HUES64 (cell line): Measurements from ENCODE around the gene ATP1B1.

Experiments used
- H3K27ac ChIP-seq: 2 replicates; pipeline ENCODE4 v1.7.0; 2013; ENCODE audit warnings: low read depth, low read length, inconsistent platforms
- H3K27me3 ChIP-seq: 2 replicates; pipeline ENCODE4 v1.6.1; 2013; ENCODE audit warnings: mild to moderate bottlenecking, low read length; ENCODE audit not compliant: insufficient read depth
- H3K36me3 ChIP-seq: 2 replicates; pipeline ENCODE4 v1.6.1; 2013; ENCODE audit warnings: mild to moderate bottlenecking, low read length; ENCODE audit not compliant: insufficient read depth
- H3K4me1 ChIP-seq: 2 replicates; pipeline ENCODE4 v1.6.1; 2013; ENCODE audit warnings: mild to moderate bottlenecking, low read length, moderate library complexity; ENCODE audit not compliant: insufficient read depth
- H3K4me3 ChIP-seq: 2 replicates; pipeline ENCODE4 v1.5.1; 2013; ENCODE audit warnings: mild to moderate bottlenecking, low read length, moderate library complexity
- H3K9ac ChIP-seq: 2 replicates; pipeline ENCODE4 v1.6.1; 2013; ENCODE audit warnings: mild to moderate bottlenecking, low read depth, low read length
- H3K9me3 ChIP-seq: 2 replicates; pipeline ENCODE4 v1.6.1; 2013; ENCODE audit warnings: low read depth, low read length; ENCODE audit not compliant: insufficient read depth
- WGBS: fragments of 150-250, 120-280 bp; methylation state at CpG from one replicate; pipeline ENCODE4 v1.1.7; 2013; ENCODE audit warnings: missing lambda C conversion rate; 5-methylcytosine and 5-hydroxymethylcytosine counted together

Gene ATP1B1

DNA sequence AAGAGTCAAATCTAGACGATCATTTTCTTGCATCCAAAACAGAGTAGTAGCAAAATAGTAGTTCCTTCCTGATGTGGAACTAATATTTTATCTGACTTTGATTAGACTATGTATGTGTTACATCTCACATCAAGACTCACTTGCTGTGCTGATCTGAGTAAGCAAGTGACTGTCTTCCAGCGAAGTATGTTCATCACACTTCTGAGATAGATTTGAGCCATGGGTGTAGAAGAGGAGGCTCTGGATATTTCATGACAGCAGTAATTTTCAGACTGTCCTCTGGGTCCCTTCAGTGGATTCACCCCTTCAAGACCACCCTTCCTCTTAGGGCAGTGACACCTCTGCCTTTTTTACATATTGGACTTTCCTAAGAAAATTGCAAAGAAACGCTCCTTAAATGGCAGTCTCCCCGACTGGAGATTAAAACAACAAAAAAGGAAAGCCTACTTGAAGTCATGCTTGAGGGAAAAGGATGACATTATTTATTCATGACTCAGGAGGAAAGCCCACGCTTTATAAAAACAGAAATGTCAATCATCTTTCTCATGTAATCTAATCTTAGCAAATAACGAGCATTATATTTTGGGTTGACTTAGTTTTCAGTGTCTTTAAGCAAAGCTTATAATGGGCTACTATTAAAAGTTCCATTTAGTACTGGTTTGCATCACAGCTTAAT is 22.8 kb downstream of the ATP1B1 start:
- Histone ChIP-seq H3K27me3 (no peaks in the 10 kb centered on the region), H3K9me3 (no peaks in the 10 kb centered on the region), H3K4me1 (no peaks in the 10 kb centered on the region), H3K36me3 (peaks cover 85% of the 10 kb centered on the region), H3K9ac (no peak overlapping the region), H3K4me3 (no peak overlapping the region), H3K27ac (no peak overlapping the region)
- 84% methylated on average over 6 of the region's 6 CpGs for WGBS

DNA sequence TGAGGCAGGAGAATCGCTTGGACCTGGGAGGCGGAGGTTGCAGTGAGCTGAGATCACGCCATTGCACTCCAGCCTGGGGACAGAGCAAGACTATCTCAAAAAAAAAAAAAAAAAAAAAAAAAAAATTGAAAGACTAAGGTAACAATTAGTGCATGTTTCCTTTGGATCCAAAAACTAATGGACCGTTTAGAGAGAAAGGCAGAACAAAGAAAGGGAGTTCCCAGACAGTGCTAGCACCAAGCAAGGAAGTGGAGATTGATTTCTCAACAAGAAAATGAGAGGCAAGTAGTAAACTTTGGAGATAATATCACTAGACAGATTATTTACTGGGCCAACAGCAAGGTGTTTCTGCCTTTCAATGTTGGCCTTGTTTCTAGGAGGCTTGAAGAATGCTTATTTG is 24.2 kb downstream of the ATP1B1 start:
- peaks cover 71% of the 10 kb centered on the region for H3K36me3 ChIP-seq
- H3K4me1 ChIP-seq = 0 out of 2 replicates have a peak, but pooled peaks cover 1% of the 10 kb centered on the region
- H3K9me3 ChIP-seq = no peaks in the 10 kb centered on the region
- no peak overlapping the region for H3K4me3 ChIP-seq
- no peaks in the 10 kb centered on the region for H3K27me3 ChIP-seq
- H3K27ac ChIP-seq = no peak overlapping the region
- WGBS = 98% methylated on average over 3 of the region's 4 CpGs
- H3K9ac ChIP-seq = no peak overlapping the region

DNA sequence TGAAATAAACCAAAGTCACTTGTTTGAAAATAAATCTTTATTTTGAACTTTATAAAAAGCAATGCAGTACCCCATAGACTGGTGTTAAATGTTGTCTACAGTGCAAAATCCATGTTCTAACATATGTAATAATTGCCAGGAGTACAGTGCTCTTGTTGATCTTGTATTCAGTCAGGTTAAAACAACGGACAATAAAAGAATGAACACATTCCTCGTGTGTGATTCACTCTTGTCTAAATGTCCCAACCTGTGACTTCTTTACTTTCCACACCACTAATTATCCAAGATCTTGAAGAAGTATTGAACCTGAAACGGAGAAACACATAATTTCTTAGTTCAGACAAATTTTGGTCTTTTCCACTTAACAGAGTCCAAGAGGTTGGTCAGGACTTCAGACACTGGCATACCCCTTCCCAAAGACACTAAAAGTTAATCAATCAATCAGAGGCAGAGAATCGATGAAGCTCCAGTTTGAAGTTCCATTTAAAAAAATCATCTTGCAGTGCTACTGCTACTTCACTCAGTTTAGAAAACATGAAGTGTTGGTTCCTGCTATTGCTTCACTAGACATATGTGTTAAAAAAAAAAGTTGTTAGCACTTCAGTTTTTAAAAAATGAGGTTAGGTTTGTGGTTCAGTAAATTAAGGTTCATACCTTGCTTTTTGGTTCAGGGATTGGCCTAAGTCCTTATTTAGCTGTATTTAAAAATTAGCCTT is 26.2 kb downstream of the ATP1B1 start:
- H3K36me3 ChIP-seq = peaks cover 51% of the 10 kb centered on the region
- 0 out of 2 replicates have a peak, but pooled peaks cover 5% of the 10 kb centered on the region for H3K4me1 ChIP-seq
- H3K27me3 ChIP-seq = no peaks in the 10 kb centered on the region
- H3K9me3 ChIP-seq = no peaks in the 10 kb centered on the region
- H3K27ac ChIP-seq = no peak overlapping the region
- WGBS = 97% methylated on average over 4 of the region's 4 CpGs
- no peak overlapping the region for H3K9ac ChIP-seq
- no peak overlapping the region for H3K4me3 ChIP-seq

DNA sequence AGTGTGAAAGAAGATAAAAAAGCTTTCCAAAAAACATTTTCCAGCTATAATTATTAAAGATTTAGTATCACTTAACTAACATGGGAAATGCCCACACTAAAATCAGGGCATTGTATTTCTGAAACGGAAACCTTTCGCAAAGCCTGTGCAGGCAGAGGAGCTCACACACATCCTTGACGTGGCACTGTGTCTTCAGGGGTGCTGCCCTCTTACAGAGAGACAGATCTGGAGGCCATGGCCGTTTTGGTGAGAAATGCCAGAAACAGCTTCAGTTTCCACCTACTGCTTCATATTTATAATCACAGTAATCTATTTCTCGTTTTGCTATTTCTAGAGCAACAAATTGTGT is 26.7 kb downstream of the ATP1B1 start:
- WGBS = 90% methylated on average over 5 of the region's 5 CpGs
- H3K36me3 ChIP-seq = peaks cover 45% of the 10 kb centered on the region
- H3K9ac ChIP-seq = no peak overlapping the region
- H3K4me3 ChIP-seq = no peak overlapping the region
- 0 out of 2 replicates have a peak, but pooled peaks cover 5% of the 10 kb centered on the region for H3K4me1 ChIP-seq
- no peak overlapping the region for H3K27ac ChIP-seq
- H3K9me3 ChIP-seq = no peaks in the 10 kb centered on the region
- H3K27me3 ChIP-seq = no peaks in the 10 kb centered on the region

DNA sequence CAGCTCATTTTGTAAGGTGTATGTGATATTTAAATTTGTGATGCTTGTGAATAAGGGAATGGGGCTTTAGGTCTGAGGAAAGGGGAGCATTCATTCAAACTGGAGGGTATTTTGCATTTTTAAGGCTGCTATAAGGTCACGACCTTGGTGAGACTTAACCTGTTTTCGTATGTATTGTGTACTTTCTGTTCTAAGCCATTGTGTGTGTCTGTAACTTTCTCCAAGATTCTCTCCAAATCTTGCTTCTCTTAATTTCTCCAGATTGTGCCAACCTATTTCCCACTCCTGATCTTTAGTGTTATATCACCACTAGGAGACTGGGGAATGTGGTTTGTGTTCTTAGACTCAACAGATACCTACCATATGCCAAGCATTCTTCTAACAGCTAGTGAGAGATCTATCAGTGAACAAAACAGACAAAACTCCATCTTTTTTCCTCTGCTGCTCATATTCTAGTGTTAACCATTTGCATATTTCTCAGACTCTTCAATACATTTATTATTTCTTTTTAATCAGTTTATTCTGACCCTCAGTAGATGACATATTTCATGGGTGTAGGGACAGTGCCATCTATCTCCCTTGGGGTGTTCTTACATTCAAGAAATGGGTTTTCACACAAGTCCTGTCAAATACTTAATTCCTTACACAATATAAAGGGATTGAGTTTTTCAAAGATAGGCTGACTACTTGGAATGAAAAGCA is 27.5 kb downstream of the ATP1B1 start:
- Histone ChIP-seq H3K27ac (no peak overlapping the region), H3K27me3 (no peaks in the 10 kb centered on the region), H3K36me3 (peaks cover 38% of the 10 kb centered on the region), H3K4me1 (0 out of 2 replicates have a peak, but pooled peaks cover 5% of the 10 kb centered on the region), H3K9ac (no peak overlapping the region), H3K4me3 (no peak overlapping the region), H3K9me3 (no peaks in the 10 kb centered on the region)
- 88% methylated on average over 2 of the region's 2 CpGs for WGBS

DNA sequence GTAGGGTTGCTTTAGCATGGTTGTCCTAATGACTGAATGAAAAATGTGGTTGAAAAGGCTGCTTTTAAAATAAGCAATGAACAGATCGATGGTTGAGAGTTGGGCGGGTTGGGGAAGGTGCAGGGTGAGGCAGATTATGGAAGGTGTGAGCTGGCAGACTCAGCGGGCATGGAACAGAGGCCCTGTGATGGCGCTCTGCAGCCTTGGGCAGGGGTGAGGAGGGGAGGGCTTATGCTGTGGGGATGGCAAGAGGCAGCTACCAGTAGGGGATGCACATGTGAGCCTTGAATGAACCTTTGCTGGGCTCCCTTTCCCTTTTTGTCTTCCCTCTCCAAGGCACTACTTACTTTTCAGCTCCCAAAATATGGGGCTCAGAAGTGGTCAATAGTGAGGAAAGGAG is 30.9 kb downstream of the ATP1B1 start:
- H3K27ac ChIP-seq = no peak overlapping the region
- no peaks in the 10 kb centered on the region for H3K9me3 ChIP-seq
- WGBS = 95% methylated on average over 4 of the region's 4 CpGs
- H3K27me3 ChIP-seq = no peaks in the 10 kb centered on the region
- H3K9ac ChIP-seq = no peak overlapping the region
- peaks cover 8% of the 10 kb centered on the region for H3K36me3 ChIP-seq
- H3K4me1 ChIP-seq = 0 out of 2 replicates have a peak, but pooled peaks cover 5% of the 10 kb centered on the region
- no peak overlapping the region for H3K4me3 ChIP-seq

DNA sequence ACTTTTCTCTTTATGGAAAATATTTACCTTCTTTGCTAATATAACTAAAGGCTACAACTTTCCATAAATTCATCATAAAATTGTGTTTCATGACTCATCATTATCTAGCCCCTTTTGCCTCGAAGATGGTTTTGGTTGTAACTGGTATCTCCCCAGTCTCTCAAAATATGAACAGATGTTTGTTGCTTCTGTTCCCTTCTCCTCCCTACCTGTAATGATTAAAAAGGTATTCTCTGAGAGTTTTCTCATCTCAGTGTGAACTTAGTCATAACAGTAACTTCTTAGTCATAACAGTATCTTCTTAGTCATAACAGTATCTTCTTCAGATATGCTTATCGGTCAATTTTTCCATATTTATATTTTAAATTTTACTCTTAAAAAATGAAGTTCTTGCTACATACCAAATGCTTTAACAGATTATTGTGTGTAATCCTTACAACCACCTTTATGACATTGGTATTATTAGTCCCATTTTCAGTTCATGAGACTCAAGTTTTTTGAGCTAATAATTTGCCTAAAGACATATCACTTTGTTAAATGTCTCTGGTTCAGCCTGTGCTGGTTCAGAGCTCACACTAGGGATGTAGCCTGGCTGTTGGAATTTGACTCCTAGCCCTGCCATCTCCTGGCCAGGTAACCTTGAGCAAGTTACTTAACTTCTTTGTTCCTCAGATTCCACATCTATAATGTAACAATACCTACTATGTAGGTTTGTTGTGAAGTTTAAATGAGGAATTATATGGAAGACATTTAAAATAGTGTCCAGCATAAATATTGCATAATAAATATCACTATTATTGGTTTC is 32.6 kb downstream of the ATP1B1 start:
- 100% methylated on average over 1 of the region's 2 CpGs for WGBS

DNA sequence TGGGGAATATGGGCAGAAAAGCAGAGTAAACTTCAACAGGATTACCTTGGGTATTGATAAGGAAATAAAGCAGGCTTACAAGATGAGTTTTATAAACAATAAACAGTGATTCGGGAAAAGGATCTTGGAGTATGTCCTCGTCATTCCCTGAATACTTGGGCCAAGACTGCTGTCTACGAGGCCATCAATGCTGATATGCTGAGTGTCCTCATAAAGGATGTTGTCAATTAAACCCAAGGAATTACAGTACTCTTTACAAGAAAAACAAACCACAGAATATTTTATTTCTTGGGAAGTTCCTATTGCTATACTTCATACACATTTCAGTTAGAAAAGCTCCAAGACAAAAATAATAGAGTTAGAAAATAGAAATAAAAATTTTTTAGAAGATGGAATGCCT is 34.9 kb downstream of the ATP1B1 start:
- Histone ChIP-seq H3K4me3 (no peak overlapping the region), H3K4me1 (no peaks in the 10 kb centered on the region), H3K27ac (no peak overlapping the region), H3K9ac (no peak overlapping the region), H3K27me3 (no peaks in the 10 kb centered on the region), H3K9me3 (no peaks in the 10 kb centered on the region), H3K36me3 (no peaks in the 10 kb centered on the region)
- WGBS = 94% methylated on average over 3 of the region's 3 CpGs

More for the DNA sequence above, 32.6 kb downstream of the ATP1B1 start:
- no peaks in the 10 kb centered on the region for H3K27me3 ChIP-seq
- no peaks in the 10 kb centered on the region for H3K9me3 ChIP-seq
- H3K36me3 ChIP-seq = no peaks in the 10 kb centered on the region
- H3K4me1 ChIP-seq = 0 out of 2 replicates have a peak, but pooled peaks cover 5% of the 10 kb centered on the region
- H3K4me3 ChIP-seq = no peak overlapping the region
- H3K27ac ChIP-seq = no peak overlapping the region
- no peak overlapping the region for H3K9ac ChIP-seq

DNA sequence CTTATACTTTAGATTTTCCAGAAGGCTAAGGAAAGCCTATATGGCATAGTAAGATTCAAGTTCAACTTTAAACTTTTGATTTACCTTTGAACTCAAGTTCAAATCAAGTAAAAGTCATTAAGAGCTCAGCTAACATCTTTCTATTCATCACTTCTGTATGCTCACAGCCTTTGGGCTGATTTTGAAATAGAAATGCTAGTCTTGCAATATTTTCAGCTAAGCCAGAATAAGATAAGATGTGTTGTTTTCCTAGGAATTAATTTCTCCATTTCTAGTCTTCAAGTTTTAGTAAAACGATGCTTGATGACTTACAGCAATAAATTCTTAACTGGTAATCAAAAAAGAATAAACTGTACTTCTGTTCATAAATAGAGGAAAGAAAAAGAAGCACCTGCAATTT is 35.6 kb downstream of the ATP1B1 start:
- no peaks in the 10 kb centered on the region; the same call in 1 of the 2 replicates for H3K4me1 ChIP-seq
- H3K9me3 ChIP-seq = no peaks in the 10 kb centered on the region
- no peaks in the 10 kb centered on the region for H3K36me3 ChIP-seq
- no peak overlapping the region for H3K9ac ChIP-seq
- H3K27ac ChIP-seq = no peak overlapping the region
- no CpG with 5 or more reads among the region's 1 CpG for WGBS
- no peaks in the 10 kb centered on the region for H3K27me3 ChIP-seq
- H3K4me3 ChIP-seq = no peak overlapping the region

DNA sequence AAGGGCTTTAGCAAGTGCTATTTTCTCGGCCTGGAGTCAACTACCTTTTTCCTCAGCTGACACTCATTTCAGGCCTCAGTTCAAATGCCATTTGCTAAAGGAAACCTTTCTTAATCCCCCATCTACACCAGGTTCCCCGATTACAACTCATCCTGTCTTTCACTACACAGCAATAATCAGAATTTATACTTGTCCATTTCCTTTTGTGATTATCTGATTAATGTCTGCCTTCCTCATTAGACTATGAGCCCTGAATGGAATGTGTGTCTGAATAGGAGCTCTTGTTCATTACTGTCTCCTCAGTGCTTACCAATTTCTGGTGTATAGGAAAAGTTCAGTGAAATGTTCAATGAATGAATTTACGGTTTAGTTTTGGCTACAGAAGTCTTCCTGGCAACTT is 36.9 kb downstream of the ATP1B1 start:
- no peaks in the 10 kb centered on the region; the same call in 1 of the 2 replicates for H3K4me1 ChIP-seq
- WGBS = 89% methylated on average over 3 of the region's 3 CpGs
- H3K27ac ChIP-seq = no peak overlapping the region
- H3K27me3 ChIP-seq = no peaks in the 10 kb centered on the region
- H3K9me3 ChIP-seq = no peaks in the 10 kb centered on the region
- no peaks in the 10 kb centered on the region for H3K36me3 ChIP-seq
- H3K9ac ChIP-seq = no peak overlapping the region
- H3K4me3 ChIP-seq = no peak overlapping the region
